D721Med (cell line): ENCODE measurements around the gene LAMA4.
A peak's percentile ranks its signal among the peaks of the same experiment; 100 is the strongest.

Experiments used
- DNase-seq: peaks from one replicate; pipeline ENCODE4 v3.0.0; 2011; ENCODE audit warnings: low spot score; ENCODE audit not compliant: insufficient read length
- FAIRE-seq: peaks from 2 replicates; lab custom pipeline; 2011; peaks lifted over from hg19 to GRCh38; lab: Jason Lieb, UNC
- TF ChIP-seq, protein P1 (sequence below): IDR thresholded peaks from 2 replicates; pipeline ENCODE4 v1.5.1; 2012; ENCODE audit warnings: mild to moderate bottlenecking, control low read depth; ENCODE audit not compliant: insufficient read depth; ENCODE audit errors: missing control alignments

Gene LAMA4

DNA sequence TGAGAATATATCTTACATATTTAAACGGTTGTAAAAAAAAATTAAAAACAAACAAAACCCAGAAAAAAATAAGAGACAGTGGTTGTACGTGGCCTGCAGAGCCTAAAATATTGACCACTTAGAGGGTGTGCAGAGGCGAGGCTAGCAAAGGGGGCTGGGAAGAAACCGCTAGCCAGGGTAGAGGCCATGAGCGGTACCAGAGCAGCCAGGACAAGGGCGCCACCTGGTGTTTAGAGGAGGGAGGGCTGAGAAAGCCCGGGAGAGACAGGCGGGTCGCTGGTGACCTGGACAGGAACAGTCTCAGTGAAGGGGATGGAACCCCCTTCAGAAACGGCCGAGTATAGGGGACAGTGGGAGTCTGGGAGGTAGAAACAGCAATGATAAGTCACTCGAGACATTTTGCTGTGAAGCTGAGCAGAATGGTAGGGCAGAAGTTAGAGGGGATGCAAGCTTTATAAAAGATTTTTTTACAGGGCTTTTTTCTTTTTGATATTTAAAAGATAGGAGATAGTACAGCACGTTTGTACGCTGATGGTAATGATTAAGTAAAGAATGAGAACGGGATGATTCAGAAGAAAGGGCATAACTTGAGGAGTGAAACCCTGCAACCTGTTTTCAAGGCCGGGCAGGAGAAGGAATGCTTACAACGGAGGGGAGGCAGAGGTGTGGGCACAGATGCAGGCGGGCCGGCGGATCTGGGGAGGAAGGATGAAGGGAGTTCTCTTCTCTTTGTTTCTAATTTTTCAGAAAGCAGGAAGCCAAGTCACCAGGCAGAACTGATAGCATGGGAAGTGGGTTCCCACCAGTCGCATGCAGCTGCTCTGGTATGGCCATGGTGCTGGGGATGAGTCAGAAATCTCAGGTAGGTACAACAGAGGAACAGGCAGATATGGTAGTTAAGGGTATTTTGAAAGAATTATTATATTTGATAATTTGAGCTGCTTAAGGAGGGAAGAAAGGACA lies 90.8 kb downstream of the LAMA4 start:
- FAIRE-seq (no peak), DNase-seq (peak; percentile 27)
- TF ChIP-seq, protein P1, sequence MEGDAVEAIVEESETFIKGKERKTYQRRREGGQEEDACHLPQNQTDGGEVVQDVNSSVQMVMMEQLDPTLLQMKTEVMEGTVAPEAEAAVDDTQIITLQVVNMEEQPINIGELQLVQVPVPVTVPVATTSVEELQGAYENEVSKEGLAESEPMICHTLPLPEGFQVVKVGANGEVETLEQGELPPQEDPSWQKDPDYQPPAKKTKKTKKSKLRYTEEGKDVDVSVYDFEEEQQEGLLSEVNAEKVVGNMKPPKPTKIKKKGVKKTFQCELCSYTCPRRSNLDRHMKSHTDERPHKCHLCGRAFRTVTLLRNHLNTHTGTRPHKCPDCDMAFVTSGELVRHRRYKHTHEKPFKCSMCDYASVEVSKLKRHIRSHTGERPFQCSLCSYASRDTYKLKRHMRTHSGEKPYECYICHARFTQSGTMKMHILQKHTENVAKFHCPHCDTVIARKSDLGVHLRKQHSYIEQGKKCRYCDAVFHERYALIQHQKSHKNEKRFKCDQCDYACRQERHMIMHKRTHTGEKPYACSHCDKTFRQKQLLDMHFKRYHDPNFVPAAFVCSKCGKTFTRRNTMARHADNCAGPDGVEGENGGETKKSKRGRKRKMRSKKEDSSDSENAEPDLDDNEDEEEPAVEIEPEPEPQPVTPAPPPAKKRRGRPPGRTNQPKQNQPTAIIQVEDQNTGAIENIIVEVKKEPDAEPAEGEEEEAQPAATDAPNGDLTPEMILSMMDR = peak; percentile 96

DNA sequence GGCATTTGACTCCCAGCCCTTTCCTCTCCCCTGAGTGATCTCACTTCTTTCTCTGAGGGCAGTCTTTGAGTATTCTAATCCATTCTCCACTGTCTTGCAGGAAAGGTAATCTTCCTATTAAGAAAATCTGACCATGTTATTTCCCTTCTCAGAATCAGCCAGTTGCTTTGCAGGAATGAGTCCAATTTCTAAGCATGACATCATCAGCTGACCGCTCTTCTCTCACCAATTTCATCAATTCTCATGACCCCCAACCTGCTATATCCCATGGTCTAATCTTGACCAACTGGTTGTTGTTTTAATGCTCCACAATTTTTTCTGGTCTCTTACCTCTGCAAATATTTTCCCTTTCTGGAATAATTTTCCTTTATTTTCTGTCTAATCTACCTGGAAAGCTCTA lies 93.6 kb downstream of the LAMA4 start:
- DNase-seq = no peak
- no peak for FAIRE-seq
- TF ChIP-seq, protein P1 = no peak

GRCh38 chr6:112156668-112157067 lies 97.7 kb downstream of the LAMA4 start:
- TF ChIP-seq, protein P1 = no peak
- DNase-seq (no peak), FAIRE-seq (no peak)

- TF ChIP-seq, protein P1 = no peak
- DNase-seq (no peak), FAIRE-seq (no peak)
Measured at GRCh38 chr6:112155886-112156285, 98.5 kb downstream of the LAMA4 start.

- FAIRE-seq (no peak), DNase-seq (no peak)
- TF ChIP-seq, protein P1 = no peak
Measured at GRCh38 chr6:112154711-112155110, 99.7 kb downstream of the LAMA4 start.

GRCh38 chr6:112153926-112154607 lies 100.3 kb downstream of the LAMA4 start:
- DNase-seq (no peak), FAIRE-seq (peak; percentile 11)
- TF ChIP-seq, protein P1 = no peak
